Liver (tissue), 3 donors: ENCODE measurements around the gene NAE1.

ENCODE experiments used
- CTCF ChIP-seq: fragments of 150-350 bp; IDR thresholded peaks from 2 replicates; pipeline ENCODE4 v1.5.1; 2017; ENCODE audit warnings: improper control_type of control experiment, low read depth, low read length; ENCODE audit not compliant: missing input control
- HNF4G ChIP-seq: IDR thresholded peaks from 2 replicates; pipeline ENCODE4 v1.6.1; 2016; ENCODE audit warnings: antibody characterized with exemption
- JUND ChIP-seq, 2 donors: IDR thresholded peaks; 2 replicates each; pipeline ENCODE4 v1.6.1; 2016; ENCODE audit warnings: antibody characterized with exemption in 2 of 2
- MAX ChIP-seq: IDR thresholded peaks from 2 replicates; pipeline ENCODE4 v1.6.1; 2016; ENCODE audit warnings: antibody characterized with exemption
- REST ChIP-seq: IDR thresholded peaks from 2 replicates; pipeline ENCODE4 v1.6.1; 2016; ENCODE audit warnings: antibody characterized with exemption, mild to moderate bottlenecking
- RXRA ChIP-seq, 2 donors: IDR thresholded peaks; 2 replicates each; pipeline ENCODE4 v1.6.1; 2017 to 2018; ENCODE audit warnings: antibody characterized with exemption in 2 of 2, mild to moderate bottlenecking in 1 of 2
- TAF1 ChIP-seq: conservative IDR thresholded peaks from 2 replicates; pipeline ENCODE4 v1.6.1; 2016; ENCODE audit warnings: antibody characterized with exemption, mild to moderate bottlenecking
- donor health status: healthy.
- donor health status: healthy.

- TF ChIP-seq MAX (no peak), JUND (IDR thresholded peaks at IDR 0.05) (no peak), CTCF (no peak), REST (no peak), HNF4G (no peak), RXRA (IDR thresholded peaks at IDR 0.05) (no peak), TAF1 (no peak)
Observed at GRCh38 chr16:66802159-66802558, 28.6 kb downstream of the NAE1 start.
